Stimulated activated CD8-positive, alpha-beta memory T cell treated with anti-CD3 and anti-CD28 coated beads, Interleukin-7, amount 100 ng/mL, for 1 hour (primary cell): ENCODE results near the gene SCN8A.
"Not testable (repeated sequence)": the region's sequence is repeated elsewhere in the genome, so short reads cannot be mapped to it uniquely, and the experiment has no call there.

Experiments
- DNase-seq, 2 donors: peaks; one replicate each; pipeline ENCODE4 v3.0.0-alpha.2; 2020; ENCODE audit warnings: low read depth in 2 of 2

The SCN8A gene

DNA sequence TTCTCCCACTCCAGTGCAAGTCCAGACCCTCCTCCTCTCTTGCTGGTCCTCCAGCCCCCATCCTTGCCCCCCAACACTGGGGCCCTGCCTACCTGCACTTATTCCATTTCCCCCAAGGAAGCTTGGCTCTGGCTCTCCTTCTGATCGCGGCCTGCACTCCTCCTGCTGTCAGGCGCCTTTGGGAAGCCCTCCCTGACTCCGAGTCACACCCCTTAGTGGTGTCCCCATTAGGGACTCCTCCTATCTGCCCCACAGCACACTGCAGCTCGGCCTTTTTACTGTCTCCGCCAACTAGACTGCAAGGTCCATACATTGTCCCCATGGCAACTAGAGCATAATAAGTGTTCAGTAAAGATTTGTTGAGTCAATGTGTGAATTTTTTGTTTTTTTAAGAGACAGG lies 224.5 kb downstream of the SCN8A start:
- DNase-seq, result no peak

DNA sequence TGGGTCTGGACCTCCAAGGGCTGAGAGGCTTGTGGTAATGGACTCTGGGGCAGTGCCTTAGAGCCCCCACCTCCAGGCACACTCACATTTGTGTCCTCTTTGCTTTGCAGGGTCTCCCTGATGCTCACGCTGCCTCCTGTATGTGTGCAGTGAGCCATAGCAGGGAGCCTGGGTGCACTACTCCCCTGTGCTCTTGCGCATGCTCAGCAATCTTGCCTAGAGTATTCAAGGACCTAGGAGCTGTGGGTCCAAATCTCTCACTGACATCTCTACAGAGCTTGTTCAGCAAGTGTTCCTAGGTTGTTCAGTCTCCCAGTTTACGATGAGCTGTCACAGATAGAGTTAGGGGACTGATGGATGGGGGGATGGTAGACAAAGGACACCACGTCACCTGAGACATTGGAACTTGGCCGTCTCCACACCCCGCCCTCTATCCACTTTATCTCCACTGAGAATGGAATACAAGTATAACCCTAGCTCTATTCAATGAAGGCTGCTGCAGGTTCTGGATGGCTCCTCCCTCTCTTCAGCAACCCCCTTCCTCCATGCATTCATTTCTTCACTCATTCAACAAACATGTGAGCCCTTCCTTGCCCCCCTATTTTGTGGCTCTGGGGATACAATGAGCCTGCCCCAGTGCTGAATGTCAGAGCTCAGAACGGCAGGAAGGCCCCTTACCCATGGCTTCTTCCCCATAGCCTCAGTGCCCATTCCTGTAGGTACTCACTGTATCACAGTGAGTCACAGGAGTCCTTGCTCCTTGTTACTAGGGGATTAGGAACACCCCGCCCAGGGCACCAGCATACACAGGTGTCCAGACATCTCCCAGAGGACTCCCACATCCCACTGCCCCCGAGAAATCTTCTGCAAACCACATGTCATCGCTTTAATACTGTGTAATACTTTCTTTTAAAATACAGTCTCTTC lies 226.3 kb downstream of the SCN8A start:
- DNase-seq, result no peak

DNA sequence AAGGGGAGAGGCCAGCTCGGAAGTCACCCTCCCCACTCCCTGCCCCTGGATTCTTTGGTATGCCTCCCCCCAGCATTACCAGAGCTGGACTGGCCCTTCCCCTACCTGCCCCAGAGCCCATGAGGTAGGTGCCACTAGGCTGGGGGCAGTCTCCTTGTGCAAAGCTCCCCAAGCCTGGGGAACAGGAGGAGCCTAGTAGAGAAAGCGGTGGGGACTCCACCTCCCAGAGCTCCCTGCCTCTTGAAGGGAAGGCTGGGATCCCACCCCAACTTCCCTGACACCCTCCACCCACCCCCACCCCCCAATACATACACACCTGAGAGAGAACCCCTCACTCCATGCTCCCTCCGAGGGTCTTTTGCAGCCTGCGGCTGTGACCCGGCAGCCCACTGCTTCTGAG lies 227.1 kb downstream of the SCN8A start:
- DNase-seq, result no peak

DNA sequence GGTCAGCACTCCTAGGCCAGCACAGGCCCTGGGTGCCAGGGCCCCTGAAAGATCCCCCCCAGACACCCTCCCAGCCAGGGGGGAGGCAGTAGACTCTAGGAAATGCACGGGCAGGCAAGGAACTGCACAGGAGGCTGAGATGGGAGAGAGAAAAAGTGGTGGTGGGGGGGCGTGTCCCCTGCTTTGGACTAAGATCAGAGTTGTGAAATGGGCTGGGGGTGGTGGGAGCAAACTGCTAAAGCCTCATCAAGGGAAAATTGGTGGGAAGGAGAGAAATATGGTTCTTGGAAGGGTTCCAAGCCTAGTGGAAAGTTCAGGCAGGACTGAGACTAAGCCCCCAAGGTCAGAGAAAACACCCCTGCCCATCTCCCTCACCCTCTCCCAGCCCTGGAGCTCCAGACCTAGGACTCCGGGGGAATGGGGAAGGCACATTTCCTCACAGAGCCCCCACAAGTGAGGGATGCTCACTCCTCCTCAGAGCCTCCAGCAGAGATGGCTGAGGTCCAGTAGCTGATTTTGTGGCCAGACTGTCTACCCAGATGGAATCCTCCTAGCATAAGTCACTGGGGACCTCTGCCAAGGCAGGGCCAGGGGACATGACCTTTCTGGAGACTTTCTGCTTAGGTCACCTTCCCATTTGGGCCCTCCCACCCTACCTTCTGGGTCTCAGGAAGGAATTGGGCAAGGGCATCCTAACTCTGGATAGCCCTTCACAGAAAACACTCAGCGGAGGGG lies 227.7 kb downstream of the SCN8A start:
- DNase-seq, result no peak

DNA sequence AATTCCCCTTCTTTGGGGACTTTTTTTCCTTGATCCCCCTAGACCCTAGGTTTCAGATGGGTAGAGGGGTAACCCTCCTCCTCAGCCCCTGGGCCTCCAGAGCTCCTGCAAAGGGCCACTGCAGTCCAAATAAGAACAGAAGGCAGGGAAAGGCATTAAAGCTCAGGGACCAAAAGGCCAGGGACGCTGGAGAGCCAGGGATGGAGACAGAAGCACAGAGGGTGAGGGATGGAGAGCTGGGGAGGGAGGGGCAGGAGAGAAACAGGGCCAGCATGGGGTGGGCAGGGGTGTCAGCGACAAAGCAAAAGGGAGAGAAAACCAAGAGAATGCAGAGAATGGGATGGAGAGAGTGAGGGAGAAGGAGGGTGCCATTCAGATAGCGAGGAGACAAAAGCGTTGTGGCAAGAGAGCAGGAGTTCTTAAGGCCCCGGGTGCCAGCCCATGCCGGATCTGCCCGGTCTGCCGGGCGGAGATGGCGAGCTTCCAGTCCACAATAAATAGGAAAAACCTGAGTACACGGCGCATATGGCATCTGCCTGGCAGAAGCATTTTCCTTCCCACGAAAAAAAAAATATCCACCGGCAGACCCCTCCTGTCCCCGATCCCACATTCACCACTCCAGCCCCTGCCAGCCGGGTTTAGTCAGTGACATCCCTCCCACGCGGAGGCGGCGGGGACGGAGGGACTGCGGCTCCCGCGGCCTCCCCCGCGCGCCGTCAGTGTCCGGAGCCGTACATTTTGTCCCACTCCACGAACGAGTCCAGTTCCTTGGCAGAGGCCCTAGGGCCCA lies 228.9 kb downstream of the SCN8A start:
- no peak for DNase-seq

DNA sequence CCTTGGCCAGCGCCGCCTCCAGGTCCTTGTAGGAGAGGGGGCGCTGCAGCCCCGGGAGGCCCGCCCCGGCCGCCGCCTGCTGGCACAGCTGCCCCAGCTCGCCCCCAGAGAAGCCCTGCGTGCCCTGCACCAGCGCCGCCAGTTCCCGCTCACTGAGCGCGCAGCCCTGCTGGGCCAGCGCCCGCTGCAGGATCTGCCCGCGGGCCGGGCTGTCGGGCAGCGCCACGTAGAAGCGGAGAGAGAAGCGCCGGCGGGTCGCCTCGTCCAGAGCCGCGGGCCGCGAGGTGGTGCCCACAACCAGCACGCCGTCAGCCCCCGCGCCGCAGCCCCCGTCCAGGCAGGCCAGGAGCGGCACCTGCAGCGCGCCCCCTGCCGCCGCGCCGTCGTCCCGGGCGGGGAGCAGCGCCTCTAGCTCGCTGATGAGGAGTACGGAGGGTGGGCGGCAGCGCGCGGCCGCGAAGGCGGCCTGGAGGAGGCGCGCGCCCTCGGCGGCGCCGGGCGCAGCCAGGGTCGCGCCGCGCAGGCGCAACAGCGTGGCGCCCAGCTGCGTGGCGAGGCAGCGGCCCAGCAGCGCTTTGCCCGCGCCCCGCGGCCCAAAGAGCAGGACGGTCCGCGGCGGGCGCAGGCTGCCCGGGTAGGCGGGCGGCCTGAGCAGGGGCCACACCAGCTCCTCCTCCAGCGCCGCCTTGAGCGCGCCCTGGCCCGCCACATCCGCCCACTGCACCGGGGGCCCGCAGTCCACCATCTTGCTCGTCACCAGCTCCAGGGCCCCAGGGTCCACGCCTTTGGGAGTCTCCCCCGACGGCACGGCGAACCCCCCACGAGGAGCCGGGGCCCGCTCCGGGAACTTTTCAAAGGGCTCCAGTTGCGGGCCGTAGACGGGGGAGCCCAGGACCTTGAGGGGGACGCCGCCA lies 229.8 kb downstream of the SCN8A start:
- DNase-seq, result peak; percentile 57 to 63

DNA sequence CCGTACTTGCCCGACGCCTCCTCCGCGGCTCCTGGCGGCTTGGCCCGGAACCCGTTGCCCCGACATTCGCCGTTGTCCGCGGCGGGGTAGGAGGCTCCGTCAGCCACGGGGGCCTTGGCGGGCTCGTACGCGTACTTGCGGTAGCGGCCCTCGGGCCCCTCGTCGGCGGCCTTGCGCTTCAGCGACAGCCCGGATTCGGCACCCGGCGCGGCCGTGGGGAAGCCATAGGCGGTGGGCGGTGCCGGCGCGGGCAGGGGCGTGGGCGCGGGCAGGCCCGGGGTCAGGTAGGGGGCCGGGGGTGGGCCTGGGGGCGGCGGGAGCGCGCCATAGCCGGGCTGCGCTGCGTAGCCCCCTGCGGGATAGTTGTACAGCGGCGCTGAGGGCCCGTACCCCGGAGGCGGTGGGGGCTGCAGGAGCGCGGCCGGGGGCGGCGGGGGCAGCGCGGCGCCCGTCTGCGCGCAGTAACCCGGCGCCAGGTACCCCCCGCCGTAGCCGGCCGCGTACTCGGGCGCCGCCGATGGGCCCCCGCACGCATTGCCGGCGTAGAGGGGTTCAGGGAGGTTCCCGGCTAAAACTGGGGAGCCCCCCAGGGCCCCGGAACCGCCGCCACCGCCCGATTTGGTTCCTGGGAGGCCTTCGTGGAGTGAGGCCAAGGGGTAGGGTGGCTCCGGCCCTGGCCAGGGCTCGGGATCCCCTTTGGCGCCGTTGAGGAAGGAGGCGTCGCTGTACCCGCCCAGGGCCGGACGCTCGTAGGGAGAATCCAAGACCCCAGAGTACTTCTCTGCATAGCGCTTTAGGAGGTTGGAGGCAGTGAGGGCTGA lies 230.6 kb downstream of the SCN8A start:
- peak in 1 of 2 donors; percentile 23 for DNase-seq

DNA sequence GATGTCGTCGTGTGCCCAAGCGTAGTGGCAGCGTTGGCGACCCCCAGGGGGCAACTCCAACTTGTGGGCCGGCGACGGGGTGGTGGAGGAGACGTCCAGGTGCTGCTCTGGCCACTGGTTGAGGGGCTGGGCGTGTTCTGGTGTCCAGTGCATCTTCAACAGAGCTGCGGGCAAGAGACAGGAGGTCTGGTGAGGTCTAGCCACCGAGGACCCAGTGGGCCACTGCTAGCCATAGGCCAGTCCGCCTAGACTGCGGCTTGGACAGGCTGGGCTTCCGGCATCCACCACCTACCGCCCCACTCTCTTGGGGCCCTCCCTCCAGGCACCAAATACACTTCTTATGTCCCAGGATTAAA lies 231.2 kb downstream of the SCN8A start:
- DNase-seq, result no peak

DNA sequence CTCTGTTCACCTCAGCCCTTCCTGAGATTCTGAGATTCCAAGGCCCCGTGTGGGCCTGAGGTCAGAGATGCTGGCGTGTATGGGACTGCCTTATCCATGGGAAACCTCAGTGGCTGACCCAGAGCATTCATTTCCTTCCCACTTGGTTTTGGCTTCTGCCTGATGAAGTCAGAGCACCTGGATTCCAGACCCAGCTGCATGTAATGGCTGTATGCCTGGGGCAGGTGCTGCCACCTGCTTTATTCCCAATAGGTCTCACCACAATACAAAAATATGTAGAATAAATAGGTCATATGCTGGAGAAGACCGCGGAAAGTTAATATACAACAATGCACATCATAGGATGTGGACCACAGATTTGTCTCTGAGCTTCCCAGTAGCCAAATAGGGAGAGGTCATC lies 231.9 kb downstream of the SCN8A start:
- no peak for DNase-seq

DNA sequence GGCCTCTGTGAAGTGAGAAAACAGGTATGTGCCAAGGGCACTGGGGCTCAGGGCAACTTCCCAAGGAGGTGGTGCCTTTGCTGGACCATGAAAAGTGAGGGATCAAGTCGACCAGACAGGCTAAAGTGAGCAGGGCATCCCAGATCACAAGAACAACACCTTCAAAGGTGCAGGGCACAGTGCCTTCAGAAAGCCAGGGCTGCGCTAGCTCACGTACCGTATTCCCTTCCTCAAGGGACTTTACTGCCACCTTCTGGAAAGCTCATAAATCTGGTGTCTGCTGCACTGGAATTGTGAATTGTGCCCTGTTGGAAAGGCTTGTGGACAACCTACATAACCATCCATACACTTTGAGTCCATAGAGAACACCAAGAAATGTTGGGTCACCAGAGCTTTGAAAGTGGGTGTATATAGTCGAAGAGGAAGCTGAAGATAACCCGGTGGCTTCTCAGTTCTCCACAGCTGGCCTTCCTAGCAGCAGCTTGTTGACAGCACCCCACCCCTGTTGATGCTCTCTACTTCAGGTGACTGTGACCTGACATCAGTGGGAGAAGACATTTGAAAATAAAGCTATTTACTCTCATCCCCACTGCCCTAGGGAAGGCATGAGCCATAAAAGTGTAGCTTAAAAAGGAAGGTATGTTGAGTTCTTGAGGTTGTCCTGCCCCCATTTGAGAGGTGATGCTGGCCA lies 233.0 kb downstream of the SCN8A start:
- DNase-seq, result no peak

DNA sequence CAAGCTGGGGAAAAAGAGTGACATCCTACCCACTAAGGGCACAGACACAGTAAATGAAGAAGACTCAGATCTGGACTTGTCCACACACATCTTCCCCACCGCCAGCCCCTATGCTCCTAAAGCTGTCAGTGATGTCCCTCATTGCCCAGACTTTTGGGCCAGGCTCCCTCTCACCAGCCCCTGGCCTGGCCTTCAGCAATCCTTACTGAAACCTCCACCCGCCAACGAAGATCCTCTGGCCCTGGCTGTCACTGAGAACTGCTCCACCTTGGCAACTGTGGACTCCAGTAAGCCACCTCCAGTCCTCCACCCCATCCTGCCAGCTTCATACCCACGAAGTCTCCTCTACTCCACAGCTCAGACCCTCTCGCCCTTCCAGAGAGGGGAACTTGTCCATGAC lies 234.2 kb downstream of the SCN8A start:
- no peak for DNase-seq

DNA sequence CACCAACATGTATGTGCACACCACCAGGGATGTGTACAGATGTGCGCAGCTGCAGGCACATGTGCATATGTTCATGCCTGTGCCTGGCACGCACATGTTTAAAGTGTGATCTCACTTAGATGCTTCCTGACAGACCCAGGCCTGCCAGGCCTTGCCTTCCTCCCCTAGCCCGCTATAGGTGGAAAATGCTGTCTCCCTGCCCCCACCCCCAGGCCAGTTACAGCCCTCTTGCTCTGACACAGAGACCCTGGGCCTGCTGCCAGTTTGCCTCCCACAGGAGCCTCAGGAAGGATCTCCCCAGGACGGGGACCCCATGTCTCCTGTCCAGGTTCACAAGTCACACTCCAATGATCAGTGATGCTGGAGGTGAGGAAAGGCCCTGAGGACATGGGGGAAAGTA lies 235.8 kb downstream of the SCN8A start:
- DNase-seq, result no peak

DNA sequence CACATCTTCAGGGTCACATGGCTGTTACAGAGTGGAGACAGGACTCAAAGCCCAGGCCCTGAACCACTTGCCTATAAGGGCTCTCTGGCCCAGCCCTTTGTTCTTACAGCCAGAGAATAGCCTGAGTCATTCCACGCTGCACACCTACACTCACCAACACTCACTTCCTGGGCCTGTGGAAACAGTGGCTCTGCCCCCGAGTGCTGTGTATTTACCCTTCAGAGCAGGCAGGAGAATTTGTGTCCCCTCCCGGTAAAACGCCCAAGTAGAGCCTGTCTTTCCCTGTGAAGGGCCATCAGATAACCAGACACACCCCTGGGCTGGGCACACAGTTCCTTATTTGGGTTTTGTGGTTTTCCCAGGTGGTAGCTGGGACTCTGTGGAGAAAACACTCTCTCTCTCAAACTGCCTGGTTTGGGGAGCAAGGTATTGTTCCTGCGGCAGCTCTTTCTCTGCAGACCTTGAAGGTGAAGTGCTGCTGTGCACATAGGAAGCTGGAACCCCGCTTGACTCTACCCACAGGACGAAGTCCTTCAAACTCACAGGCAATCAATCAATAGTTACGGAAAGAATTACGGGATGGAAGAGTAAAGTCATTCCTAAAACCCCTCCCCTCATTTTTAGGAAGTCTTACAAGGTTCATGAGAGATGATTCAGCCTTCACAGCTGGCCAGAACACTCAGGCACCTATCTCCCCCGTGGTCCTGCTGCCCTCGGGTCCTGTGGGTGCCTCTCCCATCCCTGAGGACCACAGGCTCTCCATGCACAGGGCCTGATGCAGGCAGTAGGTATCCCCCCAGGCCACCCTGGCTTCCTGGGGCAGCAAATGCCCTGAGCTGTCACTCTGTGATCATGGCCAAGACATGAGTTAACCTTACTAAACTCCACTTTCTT lies 237.1 kb downstream of the SCN8A start:
- no peak for DNase-seq

DNA sequence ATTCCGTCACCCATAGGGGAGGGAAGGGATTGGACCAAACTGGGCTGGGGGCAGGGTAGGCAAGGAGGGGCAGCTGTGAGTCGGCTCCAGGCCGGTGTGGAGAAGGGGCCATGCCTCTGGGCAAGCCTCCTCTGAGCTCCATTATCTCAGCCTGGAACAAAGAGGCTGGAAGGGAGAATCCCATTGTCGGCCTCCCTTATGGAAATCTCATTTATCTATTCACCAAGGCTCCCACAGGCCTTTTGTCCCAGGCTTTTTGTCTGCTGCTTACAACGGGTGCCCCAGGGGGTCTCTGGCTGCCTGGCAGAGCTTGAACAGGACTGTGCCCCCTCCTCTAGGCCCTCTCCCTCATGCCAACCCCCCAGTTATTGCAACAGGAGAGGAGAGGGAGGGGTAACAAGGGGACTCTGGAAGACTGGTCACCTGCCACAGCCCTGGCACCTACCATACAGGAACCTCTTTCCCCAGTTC lies 238.0 kb downstream of the SCN8A start:
- DNase-seq, result no peak

DNA sequence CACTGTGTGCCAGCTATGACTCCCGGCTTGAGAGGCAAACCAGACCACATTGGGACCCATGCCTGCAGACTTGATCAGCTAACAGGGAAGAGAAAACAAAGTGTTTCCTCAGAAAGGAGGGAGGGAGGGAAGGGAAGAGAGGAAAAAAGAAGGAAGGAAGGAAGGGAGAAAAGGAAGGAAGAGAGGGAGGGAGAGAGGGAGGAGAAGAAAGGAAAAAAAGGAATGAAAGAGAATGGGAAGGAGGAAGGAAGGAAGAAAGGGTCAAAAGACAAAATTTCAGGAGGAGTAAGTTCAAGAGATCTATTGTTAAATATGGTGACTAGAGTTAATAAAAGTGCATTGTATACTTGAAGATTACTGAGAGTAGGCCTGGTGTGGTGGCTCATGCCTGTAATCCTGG lies 238.6 kb downstream of the SCN8A start:
- no peak for DNase-seq

DNA sequence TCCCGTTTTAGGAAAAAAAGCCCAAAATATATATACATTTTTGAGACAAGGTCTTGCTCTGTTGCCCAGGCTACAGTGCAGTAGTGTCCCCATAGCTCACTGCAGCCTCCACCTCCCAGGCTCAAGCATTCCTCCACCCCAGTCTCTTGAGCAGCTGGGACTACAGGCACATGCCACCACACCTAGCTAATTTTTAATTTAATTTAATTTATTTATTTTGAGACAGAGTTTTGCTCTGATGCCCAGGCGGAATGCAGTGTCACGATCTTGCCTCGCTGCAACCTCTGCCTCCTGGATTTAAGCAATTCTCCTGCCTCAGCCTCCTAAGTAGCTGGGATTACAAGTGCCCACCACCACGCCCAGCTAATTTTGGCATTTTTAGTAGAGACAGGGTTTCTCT lies 240.8 kb downstream of the SCN8A start:
- not testable (repeated sequence) for DNase-seq

DNA sequence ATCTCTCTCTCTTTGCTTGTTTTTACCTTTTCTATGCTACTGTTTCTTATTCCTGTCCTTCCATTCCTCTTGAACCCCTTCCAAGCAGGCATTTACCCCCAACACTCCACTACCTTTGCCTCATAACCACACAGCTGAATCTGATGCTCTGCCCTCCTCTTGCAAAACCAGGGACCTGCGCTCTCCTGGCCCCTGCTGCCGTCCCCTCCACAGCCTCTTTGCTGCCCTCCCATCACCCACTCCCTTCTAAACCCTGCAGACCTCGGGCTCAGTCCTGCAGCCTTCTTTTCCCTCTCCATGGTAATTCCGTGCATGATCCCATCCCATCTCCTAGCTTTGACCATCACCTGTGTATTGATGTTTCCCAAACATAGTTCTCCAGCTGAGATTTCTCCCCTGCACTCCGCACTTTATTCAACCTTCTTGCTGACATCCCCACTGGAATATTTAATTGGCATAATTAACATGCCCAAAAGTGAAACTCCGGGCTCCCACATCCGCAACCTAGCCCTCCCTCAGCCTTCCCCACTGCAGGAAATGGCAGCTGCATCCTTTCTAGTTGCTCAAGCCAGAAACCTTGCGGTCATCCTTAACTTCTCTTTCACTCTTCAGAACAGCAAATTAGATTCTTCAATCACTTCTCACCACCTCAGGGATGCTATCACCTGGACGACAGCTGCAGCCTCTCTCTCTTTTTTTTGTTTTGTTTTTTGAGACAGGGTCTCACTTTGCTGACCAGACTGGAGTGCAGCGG lies 241.5 kb downstream of the SCN8A start:
- no peak for DNase-seq
